Measurements from ENCODE around the gene ASPHD2.
A peak's percentile ranks its signal among the peaks of the same experiment; 100 is the strongest.

Gene ASPHD2

DNA sequence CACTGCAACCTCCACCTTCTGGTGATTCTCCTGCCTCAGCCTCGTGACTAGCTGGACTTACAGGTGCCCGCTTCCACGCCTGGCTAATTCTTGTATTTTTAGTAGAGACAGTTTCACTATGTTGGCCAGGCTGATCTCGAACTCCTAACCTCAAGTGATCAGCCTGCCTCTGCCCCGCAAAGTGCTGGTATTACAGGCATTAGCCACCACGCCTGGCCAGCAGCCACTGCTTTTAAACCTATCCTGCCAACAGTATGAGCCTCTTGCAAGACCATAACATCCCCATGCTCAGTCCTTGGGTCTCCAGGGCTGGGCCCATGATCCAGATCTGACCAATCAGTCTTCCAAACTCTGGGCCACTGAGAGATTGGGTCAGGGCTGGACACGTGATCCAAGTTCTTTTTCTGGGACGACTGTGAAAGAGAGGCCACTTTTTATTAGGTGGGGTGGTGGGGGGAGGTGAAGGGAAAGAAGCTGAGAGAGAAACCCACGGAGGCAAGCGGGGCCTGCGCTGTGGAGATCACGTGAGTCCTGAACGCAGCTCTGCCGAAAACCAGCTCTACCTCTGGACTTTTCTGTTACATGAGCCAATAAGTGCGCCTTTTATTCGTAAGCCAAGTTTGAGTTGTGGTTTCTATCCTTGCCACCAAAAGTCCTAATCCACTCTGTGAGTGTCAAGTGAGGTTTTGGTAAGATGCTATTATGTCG, 17.9 kb downstream of the ASPHD2 start:
- no peak for DNase-seq (ENCODE audit: low spot score)

DNA sequence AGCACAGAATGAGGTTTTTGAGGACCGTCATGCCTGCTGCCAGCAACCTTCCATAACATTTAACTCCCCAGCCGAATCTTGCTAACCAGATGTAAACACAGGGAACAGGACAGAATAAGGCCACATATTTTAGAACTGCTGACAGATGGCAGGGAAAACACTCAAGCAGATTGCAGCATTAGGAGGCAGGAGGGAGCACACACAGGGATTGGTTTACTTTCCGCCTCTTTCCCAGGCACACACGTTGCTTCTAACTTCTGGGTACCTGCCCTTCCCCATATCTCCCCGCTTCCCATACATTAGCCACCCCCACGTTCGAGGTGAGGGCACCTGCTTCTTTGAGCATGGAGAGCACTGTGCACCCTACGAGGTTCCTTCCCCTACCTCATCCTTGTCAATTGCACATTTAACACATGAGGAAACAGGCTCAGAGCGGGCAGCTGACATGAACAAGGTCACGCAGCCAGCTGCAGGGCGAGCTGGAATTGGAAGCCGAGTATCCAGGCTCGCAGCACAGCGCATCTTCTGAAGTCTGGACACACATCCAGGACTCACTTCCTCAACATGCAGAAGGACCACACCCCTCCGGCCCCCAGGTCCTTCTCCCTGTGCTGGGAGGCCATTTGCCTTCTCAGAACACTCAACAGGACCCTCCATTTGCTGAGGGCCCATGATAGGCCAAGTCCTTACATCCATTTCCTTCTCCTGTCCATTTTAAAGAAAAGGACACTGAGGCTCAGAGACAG, 18.7 kb downstream of the ASPHD2 start:
- no peak for DNase-seq (ENCODE audit: low spot score)

DNA sequence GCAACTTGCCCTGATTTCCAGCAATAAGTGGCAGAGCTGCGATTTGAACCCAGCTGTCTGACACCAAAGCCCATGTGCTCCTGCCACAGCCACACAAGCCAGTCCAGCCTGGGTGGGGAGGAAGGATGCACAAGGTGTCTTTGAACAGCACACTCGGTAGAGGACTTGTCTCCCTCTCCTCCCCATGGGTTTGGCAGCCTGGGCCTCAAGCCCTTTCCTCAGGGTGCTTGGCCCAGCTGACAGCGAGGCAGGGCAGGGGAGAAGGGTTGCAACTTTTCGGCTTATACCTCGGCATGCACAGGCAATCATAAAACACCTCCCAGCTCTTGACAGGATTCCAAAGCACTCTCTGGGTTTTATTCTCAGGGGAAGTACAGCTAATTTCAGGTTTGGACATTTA, 19.3 kb downstream of the ASPHD2 start:
- DNase-seq (ENCODE audit: low spot score), result no peak

DNA sequence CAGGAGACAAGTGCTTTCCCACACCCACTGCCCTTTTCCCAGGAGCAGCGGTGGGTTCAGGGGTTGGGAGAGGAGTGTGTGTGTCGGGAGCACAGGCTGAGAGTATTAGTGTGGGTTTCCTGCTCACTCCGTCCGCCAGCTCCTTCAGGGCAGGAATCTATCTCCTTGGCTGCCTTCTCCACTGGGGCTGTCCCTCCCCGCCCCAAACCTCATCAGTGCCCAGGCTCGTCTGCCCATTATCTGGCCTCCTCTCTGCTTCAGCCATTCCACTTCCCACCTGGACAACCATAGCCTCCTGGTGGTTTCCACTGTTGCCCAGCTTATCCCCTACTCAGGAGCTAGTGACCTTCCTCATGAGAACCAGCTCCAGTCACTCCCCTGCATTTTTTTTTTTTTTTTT, 19.9 kb downstream of the ASPHD2 start:
- no peak for DNase-seq (ENCODE audit: low spot score)

DNA sequence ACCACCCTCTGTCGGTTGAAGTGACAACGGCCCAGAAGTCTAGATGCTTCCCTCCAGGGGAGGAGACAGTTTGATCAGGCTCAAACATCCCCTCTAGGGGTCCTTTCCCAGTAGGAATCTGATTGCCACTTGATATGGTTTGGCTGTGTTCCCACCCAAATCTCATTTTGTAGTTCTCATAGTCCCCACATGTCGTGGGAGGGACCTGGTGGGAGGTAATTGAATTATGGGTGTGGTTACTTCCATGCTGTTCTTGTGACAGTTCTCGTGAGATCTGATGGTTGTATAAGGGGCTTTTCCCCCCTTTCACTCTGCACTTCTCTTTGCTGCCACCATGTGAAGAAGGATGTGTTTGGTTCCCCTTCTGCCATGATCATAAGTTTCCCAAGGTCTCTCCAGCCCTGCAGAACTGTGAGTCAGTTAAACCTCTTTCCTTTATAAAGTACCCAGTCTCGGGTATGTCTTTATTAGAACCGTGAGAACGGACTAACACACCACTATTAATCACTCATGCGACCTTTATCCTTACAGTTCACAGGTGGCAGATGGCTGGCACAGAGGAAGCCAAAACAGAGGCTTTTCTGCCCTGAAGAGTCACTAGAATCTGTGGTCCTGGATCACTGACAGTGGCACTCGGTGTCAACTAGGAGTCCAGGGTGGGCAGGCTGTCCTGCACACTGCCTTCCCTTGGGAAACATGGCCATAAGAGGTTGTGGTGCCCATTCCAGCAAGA, 21.6 kb downstream of the ASPHD2 start:
- DNase-seq (ENCODE audit: low spot score), result no peak

DNA sequence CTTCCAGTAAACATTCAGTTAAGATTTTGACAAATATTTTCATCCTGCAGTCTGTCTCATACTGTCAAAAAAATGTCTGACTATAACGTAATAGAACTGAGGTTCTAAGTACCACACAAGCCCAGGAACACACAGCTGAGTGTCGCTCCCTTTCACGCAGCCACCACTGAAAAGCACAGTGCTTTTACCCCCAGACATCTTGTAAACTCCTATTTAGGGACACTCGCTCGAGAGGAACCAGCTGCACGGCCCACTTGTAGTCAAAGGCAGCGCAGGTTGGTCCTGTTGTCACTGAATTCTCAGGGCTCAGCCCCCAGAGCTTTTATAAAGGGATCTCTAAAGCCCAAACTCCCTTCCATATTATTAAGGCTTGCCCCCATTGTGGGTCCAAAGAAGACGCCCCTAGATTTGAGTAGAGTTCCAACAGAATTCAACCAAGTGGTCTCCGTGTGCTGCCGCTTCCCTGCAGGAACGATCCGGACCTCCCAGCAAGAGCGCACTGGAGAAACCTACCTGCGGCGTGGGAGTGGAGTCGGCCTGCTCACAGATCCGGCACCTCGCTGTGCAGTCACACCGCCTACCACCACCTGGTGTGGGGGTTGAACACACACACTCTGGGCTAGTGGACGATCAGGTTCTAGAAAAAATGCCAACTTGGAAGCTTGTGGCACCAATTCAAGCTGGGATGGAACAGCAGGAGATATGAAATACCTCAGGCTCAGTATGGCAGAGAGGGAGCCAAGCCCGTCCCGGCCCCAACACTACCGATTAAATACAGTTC, 23.4 kb downstream of the ASPHD2 start:
- no peak for DNase-seq (ENCODE audit: low spot score)

DNA sequence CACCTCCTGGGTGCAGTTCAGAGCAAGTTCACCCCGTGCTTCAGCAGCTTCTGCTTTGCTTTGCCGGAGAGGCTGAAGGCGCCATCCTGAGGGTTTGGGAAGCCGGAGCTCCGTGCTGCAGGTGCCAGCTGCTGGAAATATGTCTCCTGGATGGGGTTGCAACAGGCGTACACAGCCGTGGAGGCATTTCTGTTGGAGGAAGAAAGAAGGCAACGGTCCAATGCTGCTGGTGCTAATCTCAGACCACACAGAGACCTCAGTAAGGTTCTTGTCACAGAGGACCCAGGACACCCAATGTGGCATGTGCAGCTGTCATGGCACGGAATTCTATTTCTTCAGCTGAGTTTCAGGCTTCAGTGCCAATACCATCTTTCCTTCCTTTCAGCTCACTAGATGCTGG, 24.2 kb downstream of the ASPHD2 start:
- DNase-seq (ENCODE audit: low spot score), result no peak

DNA sequence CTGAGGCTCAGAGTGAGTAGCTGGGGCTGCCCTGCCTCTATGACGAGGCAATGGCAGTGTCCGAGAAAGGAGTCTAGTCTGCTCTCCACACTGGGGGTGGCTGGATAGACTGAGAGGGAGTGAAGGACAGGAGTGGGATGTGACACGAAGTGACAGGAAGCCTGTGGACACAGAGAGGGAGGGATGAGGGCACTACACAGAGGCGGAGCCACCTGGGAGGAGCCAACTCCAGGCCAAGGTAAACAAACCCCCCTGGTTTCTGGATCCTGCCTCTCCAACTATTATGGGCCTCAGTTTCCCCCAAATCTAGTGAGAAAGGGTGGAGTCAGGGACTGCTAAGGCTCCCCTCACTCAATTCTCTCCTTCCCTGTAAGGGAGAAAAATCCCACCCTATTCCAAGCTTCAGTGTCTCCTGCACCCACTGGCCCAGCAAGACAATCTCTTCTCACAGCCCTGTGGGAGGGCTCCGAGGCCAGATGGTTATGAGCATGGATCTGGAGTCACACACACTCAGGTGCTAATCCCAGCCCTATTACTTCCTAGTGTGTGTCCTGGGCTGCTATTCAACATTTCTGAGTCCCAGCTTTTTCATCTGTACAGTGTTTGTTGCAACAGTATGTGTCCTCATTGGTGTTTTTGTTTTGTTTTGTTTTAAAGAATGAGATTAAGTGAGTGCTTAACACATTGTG, 24.9 kb downstream of the ASPHD2 start:
- DNase-seq (ENCODE audit: low spot score), result no peak

DNA sequence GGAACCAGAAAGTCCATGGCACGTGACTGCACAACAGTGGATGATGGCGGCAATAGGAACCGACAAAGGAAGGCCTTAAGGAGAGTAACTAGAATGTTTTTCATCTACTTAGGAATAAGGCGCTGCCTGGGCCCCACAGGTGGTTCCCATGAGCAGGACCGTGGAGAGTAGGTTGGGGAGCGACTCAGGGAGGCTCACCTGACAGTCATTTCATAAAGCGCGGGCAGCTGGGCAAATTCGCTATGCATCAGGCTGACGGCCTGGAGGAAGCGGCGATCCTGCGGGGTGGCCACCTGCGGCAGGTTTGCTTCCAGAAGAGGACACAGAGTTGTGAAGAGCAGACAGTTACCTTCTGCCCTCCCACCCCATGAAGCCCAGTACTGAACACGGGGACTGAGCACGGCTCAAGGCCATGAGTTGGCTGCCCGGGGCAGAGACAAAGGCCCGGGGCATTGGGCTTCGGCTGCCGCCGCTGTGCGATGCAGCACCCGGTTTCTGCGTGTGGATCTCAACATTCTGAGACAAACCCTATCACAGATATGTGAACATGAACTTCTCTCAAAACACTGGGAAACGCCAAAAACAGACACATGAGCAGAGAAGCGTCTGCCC, 28.7 kb downstream of the ASPHD2 start:
- DNase-seq (ENCODE audit: low spot score), result no peak

DNA sequence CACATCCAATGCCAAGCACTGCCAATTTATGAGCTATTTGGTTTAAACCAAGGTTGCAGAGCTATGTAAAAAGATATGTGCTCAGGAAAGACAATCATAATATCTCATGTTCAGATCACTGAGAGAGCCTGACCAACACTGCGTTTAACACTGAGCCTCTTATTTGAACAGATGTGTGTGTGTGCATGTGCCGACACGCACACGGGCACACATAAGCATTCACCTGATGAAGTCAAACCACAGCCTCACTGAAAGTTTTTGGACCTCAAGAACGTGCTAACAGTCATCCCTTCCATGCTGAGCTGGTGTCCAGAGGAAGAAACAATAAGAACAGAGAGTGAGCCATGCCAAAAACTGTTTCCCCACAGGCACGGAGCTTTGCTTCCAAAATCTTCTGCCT, 31.1 kb downstream of the ASPHD2 start:
- DNase-seq (ENCODE audit: low spot score), result no peak

DNA sequence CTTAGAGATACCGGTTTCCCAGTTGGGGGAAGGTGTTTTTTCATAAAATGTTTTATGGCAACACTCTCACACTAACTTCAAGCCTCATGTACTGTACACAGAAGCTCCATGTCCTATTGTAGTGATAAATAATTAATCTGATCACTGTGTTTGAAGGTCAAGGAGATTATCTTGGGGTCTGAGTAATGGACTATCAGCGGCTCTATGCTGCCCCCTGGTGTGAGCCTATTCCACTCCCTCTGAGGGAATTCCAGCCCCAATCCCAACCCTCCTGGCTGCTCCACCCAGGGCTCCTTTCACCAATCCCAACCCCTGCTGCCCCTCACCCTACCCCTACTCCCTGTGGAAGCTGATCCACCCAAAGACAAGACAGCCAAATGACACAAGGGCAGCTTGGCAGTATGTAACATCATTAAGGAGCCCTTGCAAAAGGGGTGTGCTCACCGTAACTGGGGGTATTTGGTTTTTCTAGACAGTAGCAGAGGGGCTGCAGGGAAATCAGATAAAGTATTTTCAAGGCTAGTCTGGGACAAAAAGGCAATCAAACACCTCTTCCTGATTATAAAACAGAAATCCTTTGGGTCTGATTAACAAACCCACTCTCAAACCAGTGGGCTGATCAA, 32.2 kb downstream of the ASPHD2 start:
- DNase-seq (ENCODE audit: low spot score), result peak; percentile 36

DNA sequence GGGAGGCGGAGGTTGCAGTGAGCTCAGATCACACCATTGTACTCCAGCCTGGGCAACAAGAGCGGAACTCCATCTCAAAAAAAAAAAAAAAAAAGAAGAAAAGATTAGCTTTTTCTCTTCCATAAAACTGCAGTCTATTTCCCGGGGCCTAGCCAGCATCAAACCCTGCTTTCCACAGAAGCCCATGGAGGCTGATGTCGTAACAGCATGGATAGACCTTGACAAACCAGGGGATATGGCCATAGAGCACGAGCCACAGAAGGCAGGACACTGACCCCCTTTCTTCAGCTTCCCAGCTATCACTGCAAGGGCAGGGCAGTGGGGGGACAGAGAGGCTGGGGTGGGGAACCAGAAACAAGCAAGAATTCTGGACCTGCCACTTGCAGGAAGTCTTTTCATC, 33.0 kb downstream of the ASPHD2 start:
- no peak for DNase-seq (ENCODE audit: low spot score)

DNA sequence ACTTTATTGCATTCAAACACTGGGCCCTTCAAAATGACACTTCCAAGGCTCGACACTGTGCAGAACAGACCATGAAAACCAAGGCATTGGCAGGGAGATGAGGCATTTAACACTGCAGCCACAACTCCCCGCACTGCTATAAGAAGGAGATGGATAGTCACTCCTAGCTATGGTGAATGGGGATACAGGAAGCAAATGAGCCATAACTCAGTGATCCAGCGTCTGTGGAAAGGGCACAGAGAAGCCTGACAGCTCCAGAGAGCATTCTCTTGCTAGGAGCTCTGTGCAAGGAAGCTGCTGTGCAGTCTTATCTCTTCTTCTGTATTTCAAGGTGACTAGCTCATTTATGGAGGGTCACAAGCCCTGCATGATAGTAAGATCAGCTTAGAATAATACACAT, 33.6 kb downstream of the ASPHD2 start:
- DNase-seq (ENCODE audit: low spot score), result no peak

DNA sequence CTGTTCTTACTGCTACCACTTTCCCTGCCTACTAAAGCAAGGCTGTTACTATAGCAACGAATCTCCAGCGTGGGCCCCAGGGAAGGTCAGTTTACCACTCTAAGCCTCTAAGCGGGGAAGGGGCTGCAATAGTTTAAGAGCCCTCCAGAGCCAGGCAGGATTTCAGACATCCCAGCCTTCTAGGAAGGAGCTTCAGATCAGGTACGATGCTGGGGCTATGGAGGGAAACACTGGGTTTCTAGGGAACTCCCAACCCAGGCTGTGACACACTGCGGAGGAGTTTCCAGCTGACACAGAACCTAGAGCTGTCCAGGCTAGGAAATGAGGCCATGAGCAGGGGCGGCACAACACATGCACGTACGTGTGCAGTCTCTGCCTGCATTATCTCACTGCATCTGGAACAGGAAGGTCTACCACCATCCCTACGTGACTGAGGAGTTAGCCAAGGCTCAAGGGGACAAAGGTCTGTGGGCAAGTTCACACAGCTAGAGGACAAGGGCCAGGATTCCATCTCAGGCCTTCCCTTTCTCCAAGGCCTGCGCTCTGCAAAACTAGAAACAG, 34.1 kb downstream of the ASPHD2 start:
- DNase-seq (ENCODE audit: low spot score), result no peak

DNA sequence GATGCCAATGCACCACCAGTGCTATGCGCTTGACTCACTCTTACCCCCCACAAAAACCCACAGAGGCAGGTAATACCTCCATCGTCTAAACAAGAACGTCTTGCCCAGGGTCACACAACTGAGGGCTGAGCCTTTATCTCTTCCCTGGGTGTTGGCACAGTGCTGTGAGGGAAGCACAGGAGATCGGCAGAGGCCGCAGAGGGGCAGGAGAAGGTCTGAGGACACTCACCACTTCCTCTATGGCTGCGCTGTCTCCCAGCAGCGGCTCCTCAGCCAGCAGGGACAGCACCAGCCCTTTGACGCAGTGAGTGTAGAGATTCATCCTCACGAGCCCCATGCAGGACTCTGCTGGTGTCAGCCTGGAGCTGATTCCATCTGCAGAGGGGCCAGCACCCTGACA, 34.6 kb downstream of the ASPHD2 start:
- DNase-seq (ENCODE audit: low spot score), result no peak

DNA sequence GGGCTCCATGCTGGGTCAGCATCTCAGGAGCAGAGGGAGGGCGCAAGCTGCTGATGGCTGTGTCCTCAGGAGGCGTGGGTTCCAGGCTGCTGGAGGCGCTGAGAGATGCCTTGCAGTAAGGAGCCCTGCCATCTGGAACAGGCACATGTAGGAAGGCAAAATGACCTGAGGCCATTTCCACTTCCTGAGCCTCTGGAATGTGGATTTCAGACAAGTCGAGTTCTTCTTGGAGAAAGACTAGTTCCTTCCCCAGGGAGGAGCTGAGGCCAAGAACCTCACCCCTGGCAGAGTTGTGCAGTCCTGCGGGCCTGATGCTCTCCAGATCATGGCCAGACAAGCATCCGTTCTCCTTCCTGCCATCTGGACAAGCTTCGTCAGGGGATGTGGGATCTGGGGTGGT, 35.3 kb downstream of the ASPHD2 start:
- no peak for DNase-seq (ENCODE audit: low spot score)

DNA sequence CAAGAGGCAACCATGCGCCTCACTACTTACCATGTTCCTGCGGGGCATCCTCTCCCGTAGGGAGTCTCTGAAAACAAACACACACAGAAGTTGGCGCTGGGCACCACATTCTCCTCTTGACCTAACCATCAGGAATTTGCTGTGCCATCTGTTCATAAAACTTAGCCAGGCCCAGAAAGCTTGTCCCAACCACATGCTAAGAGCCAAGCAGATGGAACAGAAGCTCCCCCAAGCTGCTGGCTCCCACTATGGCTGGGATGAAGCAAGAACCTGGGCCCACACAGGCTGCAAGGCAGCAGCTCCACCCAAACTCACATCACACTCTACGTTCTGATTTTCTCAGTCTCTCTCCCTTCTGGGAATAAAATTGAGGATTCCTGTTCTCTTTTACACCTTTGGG, 37.1 kb downstream of the ASPHD2 start:
- no peak for DNase-seq (ENCODE audit: low spot score)

DNA sequence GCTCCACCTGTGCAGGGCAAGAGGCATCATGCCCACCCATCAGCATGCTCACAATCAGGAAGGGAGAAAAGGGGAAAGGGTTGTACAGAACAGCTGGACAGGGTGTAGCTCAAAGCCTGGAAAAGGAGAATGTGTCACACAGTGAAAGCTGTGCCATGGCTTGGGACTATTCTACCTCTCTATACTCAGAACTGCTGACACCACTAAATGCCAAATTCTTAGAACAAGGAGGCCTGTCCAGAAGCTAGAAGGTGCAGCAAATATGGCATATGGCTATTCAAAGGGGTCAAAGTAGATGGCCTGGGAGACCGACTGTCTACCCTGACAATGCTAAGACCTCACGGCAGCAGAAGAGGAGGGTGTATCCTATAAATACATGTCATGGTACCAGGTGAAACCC, 41.7 kb downstream of the ASPHD2 start:
- DNase-seq (ENCODE audit: low spot score), result no peak

DNA sequence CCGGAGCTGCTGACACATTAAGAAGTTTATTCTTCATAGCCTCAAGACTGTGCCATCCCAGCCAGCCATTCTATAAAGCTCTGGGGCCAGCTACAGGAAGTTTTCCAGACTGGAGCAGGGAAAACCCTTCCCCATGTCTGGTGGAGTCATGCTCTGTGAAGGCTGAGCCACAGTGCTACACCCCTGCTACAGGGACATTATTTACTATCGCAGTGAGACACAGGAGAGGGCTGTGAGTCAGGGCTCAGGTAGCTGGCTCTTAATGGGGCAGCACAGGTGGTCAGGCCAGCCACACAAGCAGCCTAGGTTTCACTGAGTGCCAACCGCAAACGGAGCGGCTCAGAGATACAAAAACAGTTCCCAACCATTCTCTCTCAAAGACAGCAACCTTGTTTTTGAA, 42.5 kb downstream of the ASPHD2 start:
- DNase-seq (ENCODE audit: low spot score), result no peak

DNA sequence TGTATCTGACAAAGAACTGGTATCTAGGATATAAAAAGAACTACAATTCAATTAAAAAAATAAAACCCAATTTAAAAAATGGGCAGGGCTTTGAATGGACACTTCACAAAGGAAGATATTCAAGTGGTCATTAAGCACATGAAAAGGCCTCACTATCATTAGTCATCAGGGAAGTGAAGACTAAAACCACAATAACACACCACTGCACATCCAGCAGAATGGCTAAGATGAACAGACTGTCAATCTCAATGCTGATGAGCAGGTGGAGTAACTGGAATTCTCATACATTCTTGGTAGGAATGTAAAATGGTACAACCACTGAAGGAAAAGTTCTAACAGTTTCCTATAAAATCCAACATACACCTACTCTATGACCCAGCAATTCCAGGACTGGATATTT, 45.6 kb downstream of the ASPHD2 start:
- no peak for DNase-seq (ENCODE audit: low spot score)

Measured in CD4-positive, alpha-beta T cell treated with Interleukin-15 for 4 hours (primary cell).